ENCODE data around the gene CCDC136.

CCDC136 gene

DNA sequence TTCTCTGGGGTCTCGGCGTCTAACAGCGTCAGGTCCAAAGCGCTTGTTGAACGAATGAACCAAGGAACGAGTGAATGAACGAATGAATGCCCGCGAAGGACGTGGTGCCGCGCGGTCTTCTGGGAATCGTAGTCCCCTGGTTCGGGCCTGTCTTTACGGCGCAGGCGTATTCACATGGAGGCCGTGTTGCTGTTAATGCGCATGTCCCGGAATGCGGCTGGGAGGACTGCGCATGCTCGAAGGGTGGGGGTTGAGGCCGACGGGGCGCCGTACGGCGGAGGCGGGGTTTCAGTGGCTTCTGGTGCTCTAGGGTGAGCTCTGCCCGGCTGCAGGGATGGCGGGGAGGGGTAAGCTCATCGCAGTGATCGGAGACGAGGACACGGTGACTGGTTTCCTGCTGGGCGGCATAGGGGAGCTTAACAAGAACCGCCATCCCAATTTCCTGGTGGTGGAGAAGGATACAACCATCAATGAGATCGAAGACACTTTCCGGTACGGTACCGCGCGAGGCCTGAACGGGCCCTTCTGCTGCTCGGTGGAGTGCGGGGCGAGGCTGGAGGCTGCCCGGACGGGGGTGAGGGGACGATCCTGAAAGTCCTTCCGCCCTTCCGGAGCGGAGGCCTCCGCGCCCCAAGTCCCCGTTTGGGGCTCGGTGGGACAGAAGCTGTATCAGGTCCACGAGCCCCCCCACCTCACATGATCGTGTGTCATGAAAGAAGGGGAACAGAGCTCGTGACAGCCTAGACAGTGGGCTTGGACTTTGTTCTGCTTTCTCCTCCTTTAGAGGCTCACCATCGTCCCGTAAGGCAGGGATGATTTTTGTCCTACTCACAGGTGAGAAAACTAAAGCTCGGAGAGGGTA is 71.0 kb downstream of the CCDC136 start, which contains the start of gene ATP6V1F:
ATP6V1F (plus strand) TSS at position 286 of the 862 bp plus-strand sequence; CDS start at position 335, 49 bp downstream.
- TF ChIP-seq CTCF (IDR thresholded peaks at IDR 0.05) = no peak
- H3K9ac ChIP-seq = no peak within 1 kb of the TSS
- peak within 1 kb of the TSS; percentile 73 for H3K27ac ChIP-seq
- peak within 1 kb of the TSS; percentile 92 for H3K4me3 ChIP-seq (ENCODE audit: low read depth, low read length)
- peak within 1 kb of the TSS; percentile 91 for H2AFZ ChIP-seq
- peaks cover 5% of the 10 kb centered on the region for H3K79me2 ChIP-seq
- no peaks in the 10 kb centered on the region for H3K9me3 ChIP-seq (ENCODE audit: control insufficient read depth, low read length)
- H3K4me1 ChIP-seq = peaks cover 28% of the 10 kb centered on the region
- H3K36me3 ChIP-seq (ENCODE audit: control insufficient read depth, insufficient read depth, low read length) = no peaks in the 10 kb centered on the region
- H3K27me3 ChIP-seq (ENCODE audit: control insufficient read depth, insufficient read depth, low read length) = no peaks in the 10 kb centered on the region
- peak within 1 kb of the TSS; percentile 91 for H3K4me2 ChIP-seq (ENCODE audit: low read length)

DNA sequence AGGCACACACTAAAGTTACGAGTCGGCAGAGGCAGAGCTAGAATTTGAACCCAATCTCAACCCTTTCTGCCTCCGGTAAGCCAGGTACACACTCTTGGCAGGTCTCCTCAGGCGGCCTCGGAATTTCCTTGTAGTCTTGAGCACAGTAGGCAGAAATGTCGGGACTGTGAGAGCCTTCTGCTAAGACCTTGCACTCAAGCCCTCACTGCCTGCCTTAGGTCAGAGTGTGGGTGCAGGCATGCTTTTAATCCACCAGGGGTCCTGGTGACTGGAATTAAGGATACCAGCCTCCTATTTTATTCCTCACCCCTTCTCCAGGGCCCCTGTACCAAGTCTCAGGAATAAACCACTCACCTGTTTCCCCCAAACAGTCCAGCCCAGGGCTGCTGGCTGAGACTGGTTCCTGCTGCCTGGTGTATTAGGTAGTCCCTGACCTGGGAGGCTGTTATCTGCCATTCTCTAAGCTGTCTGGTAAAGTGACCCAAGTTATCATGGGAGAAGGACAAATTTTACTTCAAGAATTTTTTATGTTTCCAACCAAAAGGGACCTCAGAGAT is 71.7 kb downstream of the CCDC136 start:
- H2AFZ ChIP-seq = peak overlapping the region; percentile 91
- H3K9me3 ChIP-seq (ENCODE audit: control insufficient read depth, low read length) = no peaks in the 10 kb centered on the region
- peak; percentile 22 for TF ChIP-seq CTCF (IDR thresholded peaks at IDR 0.05)
- peaks cover 30% of the 10 kb centered on the region for H3K4me1 ChIP-seq
- peak overlapping the region; percentile 91 for H3K4me2 ChIP-seq (ENCODE audit: low read length)
- no peak overlapping the region for H3K9ac ChIP-seq
- peak overlapping the region; percentile 92 for H3K4me3 ChIP-seq (ENCODE audit: low read depth, low read length)
- H3K36me3 ChIP-seq (ENCODE audit: control insufficient read depth, insufficient read depth, low read length) = no peaks in the 10 kb centered on the region
- peaks cover 5% of the 10 kb centered on the region for H3K79me2 ChIP-seq
- H3K27me3 ChIP-seq (ENCODE audit: control insufficient read depth, insufficient read depth, low read length) = no peaks in the 10 kb centered on the region
- H3K27ac ChIP-seq = peak overlapping the region; percentile 73

DNA sequence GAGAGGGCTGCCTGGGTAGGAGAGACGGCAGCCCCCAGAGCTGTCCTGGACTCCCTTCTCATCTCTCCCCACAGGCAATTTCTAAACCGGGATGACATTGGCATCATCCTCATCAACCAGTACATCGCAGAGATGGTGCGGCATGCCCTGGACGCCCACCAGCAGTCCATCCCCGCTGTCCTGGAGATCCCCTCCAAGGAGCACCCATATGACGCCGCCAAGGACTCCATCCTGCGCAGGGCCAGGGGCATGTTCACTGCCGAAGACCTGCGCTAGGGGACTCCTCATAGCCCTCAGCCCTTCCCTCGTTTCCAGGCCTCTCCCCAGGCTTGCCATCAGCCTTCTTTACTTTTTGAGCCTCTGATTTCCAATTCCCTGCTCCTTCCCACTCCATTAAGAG is 73.5 kb downstream of the CCDC136 start:
- H3K79me2 ChIP-seq = peaks cover 5% of the 10 kb centered on the region
- H3K27me3 ChIP-seq (ENCODE audit: control insufficient read depth, insufficient read depth, low read length) = no peaks in the 10 kb centered on the region
- no peaks in the 10 kb centered on the region for H3K9me3 ChIP-seq (ENCODE audit: control insufficient read depth, low read length)
- H3K4me2 ChIP-seq (ENCODE audit: low read length) = no peak overlapping the region
- peaks cover 26% of the 10 kb centered on the region for H3K4me1 ChIP-seq
- H3K36me3 ChIP-seq (ENCODE audit: control insufficient read depth, insufficient read depth, low read length) = no peaks in the 10 kb centered on the region
- no peak overlapping the region for H2AFZ ChIP-seq
- no peak overlapping the region for H3K27ac ChIP-seq
- H3K4me3 ChIP-seq (ENCODE audit: low read depth, low read length) = no peak overlapping the region
- TF ChIP-seq CTCF (IDR thresholded peaks at IDR 0.05) = no peak
- H3K9ac ChIP-seq = no peak overlapping the region

- H3K79me2 ChIP-seq = peaks cover 5% of the 10 kb centered on the region
- no peak overlapping the region for H3K4me3 ChIP-seq (ENCODE audit: low read depth, low read length)
- no peaks in the 10 kb centered on the region for H3K36me3 ChIP-seq (ENCODE audit: control insufficient read depth, insufficient read depth, low read length)
- no peak for TF ChIP-seq CTCF (IDR thresholded peaks at IDR 0.05)
- no peaks in the 10 kb centered on the region for H3K9me3 ChIP-seq (ENCODE audit: control insufficient read depth, low read length)
- H3K9ac ChIP-seq = no peak overlapping the region
- no peak overlapping the region for H2AFZ ChIP-seq
- H3K4me1 ChIP-seq = peaks cover 18% of the 10 kb centered on the region
- H3K27ac ChIP-seq = no peak overlapping the region
- H3K27me3 ChIP-seq (ENCODE audit: control insufficient read depth, insufficient read depth, low read length) = no peaks in the 10 kb centered on the region
- H3K4me2 ChIP-seq (ENCODE audit: low read length) = no peak overlapping the region
Observed at GRCh38 chr7:128865996-128866877, 74.5 kb downstream of the CCDC136 start.

All from parathyroid adenoma (tissue), 2 donors.